PC-3 (cell line): ENCODE measurements around the gene KLHL1.

Experiments used
- EZH2 ChIP-seq: fragments of 300-600 bp; sonication (generic); IDR thresholded peaks from one replicate; pipeline ENCODE4 v1.6.1; 2017; ENCODE audit warnings: antibody characterized with exemption, mild to moderate bottlenecking, low read length; ENCODE audit not compliant: unreplicated experiment
- EZH2phosphoT487 ChIP-seq: fragments of 300-600 bp; sonication (generic); IDR thresholded peaks from 2 replicates; pipeline ENCODE4 v1.6.1; 2018; ENCODE audit warnings: mild to moderate bottlenecking, antibody characterized with exemption, low read length, borderline replicate concordance
- TF ChIP-seq, protein P1 (sequence below): fragments of 300-600 bp; sonication (generic); conservative IDR thresholded peaks from 2 replicates; pipeline ENCODE4 v1.5.1; 2017; ENCODE audit warnings: antibody characterized with exemption, low read depth, mild to moderate bottlenecking, low read length

DNA sequence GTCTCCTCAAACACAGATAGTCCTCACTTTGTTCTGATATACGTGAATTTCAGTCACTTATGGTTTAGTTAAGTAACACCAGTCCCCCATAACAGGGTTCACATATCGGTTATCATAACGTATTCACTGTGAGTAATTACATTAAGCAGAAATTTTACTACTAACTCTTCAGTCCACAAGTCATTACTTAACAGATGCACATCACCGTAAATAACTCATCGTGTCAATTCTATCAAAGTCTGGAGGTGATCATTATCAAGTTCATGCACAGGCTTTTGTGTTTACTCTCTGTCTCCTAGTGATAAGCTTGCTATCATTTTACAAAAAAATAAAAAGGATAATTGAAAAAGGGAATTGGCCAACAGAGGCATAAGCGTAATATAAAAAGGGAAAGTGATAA, 288.1 kb downstream of the KLHL1 start:
- TF ChIP-seq, protein P1, sequence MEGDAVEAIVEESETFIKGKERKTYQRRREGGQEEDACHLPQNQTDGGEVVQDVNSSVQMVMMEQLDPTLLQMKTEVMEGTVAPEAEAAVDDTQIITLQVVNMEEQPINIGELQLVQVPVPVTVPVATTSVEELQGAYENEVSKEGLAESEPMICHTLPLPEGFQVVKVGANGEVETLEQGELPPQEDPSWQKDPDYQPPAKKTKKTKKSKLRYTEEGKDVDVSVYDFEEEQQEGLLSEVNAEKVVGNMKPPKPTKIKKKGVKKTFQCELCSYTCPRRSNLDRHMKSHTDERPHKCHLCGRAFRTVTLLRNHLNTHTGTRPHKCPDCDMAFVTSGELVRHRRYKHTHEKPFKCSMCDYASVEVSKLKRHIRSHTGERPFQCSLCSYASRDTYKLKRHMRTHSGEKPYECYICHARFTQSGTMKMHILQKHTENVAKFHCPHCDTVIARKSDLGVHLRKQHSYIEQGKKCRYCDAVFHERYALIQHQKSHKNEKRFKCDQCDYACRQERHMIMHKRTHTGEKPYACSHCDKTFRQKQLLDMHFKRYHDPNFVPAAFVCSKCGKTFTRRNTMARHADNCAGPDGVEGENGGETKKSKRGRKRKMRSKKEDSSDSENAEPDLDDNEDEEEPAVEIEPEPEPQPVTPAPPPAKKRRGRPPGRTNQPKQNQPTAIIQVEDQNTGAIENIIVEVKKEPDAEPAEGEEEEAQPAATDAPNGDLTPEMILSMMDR = no peak
- TF ChIP-seq EZH2 = no peak
- no peak for TF ChIP-seq EZH2phosphoT487
